ENCODE data around the gene SHROOM2. TPM values are rescaled to one million over a fixed set of nuclear protein-coding genes. Genes with fewer than 3 reads are reported as not detected.
A peak's percentile ranks its signal among the peaks of the same experiment; 100 is the strongest.

SHROOM2 gene
- total RNA-seq, 1 experiment from 2014 or later: 0.15 TPM

DNA sequence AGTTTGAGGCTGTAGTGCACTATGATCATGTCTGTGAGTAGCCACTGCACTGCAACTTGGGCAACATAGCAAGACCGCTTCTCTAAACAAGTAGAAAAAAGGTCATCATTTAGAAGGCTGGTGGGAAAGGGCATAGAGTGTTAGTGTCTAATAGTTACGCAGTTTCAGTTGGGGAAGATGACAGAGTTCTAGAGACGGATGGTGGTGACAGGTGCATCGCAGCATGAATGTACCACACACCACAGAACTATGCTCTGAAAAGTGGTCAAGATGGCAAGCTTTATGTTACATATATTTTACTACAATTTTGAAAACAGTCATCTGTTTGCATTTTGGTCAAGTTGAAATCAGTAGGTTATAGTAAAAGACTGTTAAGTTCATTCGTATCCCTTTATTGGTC, 157.2 kb downstream of the SHROOM2 start:
- no peaks in the 10 kb centered on the region for H3K27me3 ChIP-seq (ENCODE audit: low read length)
- H3K4me2 ChIP-seq (ENCODE audit: low read depth, low read length, poor library complexity, severe bottlenecking): no peak overlapping the region
- no peaks in the 10 kb centered on the region for H3K9me3 ChIP-seq (ENCODE audit: low read length)
- H3K4me1 ChIP-seq (ENCODE audit: low read length): no peaks in the 10 kb centered on the region
- H3K9me2 ChIP-seq (replicated peaks; ENCODE audit: insufficient read depth, low read length): no peaks in the 10 kb centered on the region
- no peak overlapping the region for H3K27ac ChIP-seq (ENCODE audit: low read length)
- DNase-seq: no peak
- no peaks in the 10 kb centered on the region for H3K79me2 ChIP-seq (ENCODE audit: low read length)
- H3K36me3 ChIP-seq (ENCODE audit: insufficient read depth, low read length): no peaks in the 10 kb centered on the region
- no peak overlapping the region for H3K4me3 ChIP-seq (ENCODE audit: low read length)
- no peak overlapping the region for H2AFZ ChIP-seq (ENCODE audit: low read length)
- no peak overlapping the region for H3K9ac ChIP-seq (ENCODE audit: low read length)
- H4K20me1 ChIP-seq (ENCODE audit: insufficient read depth, low read depth, low read length): no peaks in the 10 kb centered on the region

DNA sequence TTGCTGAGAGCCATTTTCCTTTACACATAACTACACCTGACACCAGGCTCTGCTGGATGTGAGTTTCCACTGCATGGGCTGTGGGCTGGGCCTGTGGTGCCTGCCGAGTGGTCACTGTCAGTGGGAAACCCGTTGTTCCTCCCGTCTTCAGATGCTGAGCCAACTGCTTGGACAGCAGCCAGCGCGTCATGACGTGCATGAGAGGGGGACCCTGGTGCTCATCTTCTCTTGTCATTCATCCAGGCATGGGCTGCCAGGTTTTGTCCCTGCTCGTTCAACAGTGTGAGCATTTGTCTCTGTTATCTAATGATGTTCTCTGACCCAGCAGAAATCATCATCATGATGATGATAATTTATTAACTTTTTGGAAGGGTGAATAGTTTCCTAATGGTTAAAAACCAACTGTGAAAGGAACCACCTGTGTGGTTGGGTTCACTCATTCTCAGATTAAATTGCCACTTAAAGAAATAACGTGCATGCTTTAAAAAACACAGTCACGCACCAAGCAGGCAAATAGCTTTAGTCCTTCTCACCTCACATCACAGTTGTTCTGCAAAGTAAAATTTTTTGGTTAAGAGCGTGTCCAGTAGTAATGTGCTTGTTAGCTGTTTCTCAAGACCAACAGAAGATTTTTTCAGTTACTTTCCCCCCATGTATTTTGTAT, 161.0 kb downstream of the SHROOM2 start:
- Histone ChIP-seq H3K9me3 (ENCODE audit: low read length) (no peaks in the 10 kb centered on the region), H3K9ac (ENCODE audit: low read length) (no peak overlapping the region)

DNA sequence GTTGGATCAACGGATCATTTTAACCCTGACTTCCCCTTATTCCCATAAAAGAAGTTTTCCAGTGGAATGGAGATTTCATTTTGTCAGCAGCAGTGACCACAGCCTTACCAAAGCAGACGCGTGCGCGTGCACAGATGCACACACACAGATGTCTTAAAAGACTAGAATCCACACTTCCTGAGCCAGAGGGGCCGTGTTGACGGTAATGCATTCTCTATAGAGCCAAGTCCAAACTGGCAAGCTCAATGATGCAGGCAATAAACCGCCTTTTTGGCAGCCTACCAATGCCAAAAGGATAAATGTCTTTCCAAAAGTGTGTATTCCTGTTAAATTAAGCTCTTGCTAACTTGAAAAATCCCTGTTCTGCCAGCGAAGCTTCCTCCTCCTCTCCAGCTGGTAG, 162.2 kb downstream of the SHROOM2 start:
- Histone ChIP-seq H3K27me3 (ENCODE audit: low read length) (no peaks in the 10 kb centered on the region), H3K9me3 (ENCODE audit: low read length) (no peaks in the 10 kb centered on the region), H3K4me1 (ENCODE audit: low read length) (peaks cover 13% of the 10 kb centered on the region), H2AFZ (ENCODE audit: low read length) (no peak overlapping the region), H3K4me3 (ENCODE audit: low read length) (no peak overlapping the region), H3K9me2 (replicated peaks; ENCODE audit: insufficient read depth, low read length) (no peaks in the 10 kb centered on the region), H3K79me2 (ENCODE audit: low read length) (no peaks in the 10 kb centered on the region), H3K27ac (ENCODE audit: low read length) (no peak overlapping the region), H4K20me1 (ENCODE audit: insufficient read depth, low read depth, low read length) (no peaks in the 10 kb centered on the region), H3K36me3 (ENCODE audit: insufficient read depth, low read length) (no peaks in the 10 kb centered on the region), H3K4me2 (ENCODE audit: low read depth, low read length, poor library complexity, severe bottlenecking) (no peak overlapping the region), H3K9ac (ENCODE audit: low read length) (no peak overlapping the region)
- DNase-seq: no peak

More for the DNA sequence above, 161.0 kb downstream of the SHROOM2 start:
- Histone ChIP-seq H3K27me3 (ENCODE audit: low read length) (no peaks in the 10 kb centered on the region), H4K20me1 (ENCODE audit: insufficient read depth, low read depth, low read length) (no peaks in the 10 kb centered on the region), H3K4me2 (ENCODE audit: low read depth, low read length, poor library complexity, severe bottlenecking) (no peak overlapping the region), H3K4me3 (ENCODE audit: low read length) (no peak overlapping the region), H3K79me2 (ENCODE audit: low read length) (no peaks in the 10 kb centered on the region), H3K36me3 (ENCODE audit: insufficient read depth, low read length) (no peaks in the 10 kb centered on the region), H3K4me1 (ENCODE audit: low read length) (peaks cover 2% of the 10 kb centered on the region; the same call in 1 of the 2 replicates), H2AFZ (ENCODE audit: low read length) (no peak overlapping the region), H3K27ac (ENCODE audit: low read length) (no peak overlapping the region), H3K9me2 (replicated peaks; ENCODE audit: insufficient read depth, low read length) (no peaks in the 10 kb centered on the region)
- no peak for DNase-seq

DNA sequence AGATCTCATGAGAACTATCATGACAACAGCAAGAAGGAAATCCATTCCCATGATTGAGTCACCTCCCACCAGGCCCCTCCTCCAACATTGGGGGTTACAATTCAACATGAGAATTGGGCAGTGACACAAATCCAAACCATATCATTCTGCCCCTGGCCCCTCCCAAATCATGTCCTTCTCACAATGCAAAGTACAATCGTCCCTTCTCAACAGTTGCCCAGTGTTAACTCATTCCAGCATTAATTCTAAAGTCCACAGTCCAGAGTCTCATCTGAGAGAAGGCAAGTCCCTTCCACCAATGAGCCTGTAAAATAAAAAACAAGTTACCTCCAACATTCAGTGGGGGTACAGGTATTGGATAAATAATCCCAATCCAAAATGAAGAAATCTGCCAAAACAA, 166.1 kb downstream of the SHROOM2 start:
- Histone ChIP-seq H3K27me3 (ENCODE audit: low read length) (no peaks in the 10 kb centered on the region), H3K9me2 (replicated peaks; ENCODE audit: insufficient read depth, low read length) (no peaks in the 10 kb centered on the region), H2AFZ (ENCODE audit: low read length) (no peak overlapping the region), H3K79me2 (ENCODE audit: low read length) (no peaks in the 10 kb centered on the region), H3K36me3 (ENCODE audit: insufficient read depth, low read length) (no peaks in the 10 kb centered on the region), H3K27ac (ENCODE audit: low read length) (no peak overlapping the region), H4K20me1 (ENCODE audit: insufficient read depth, low read depth, low read length) (no peaks in the 10 kb centered on the region), H3K9ac (ENCODE audit: low read length) (no peak overlapping the region), H3K4me1 (ENCODE audit: low read length) (peaks cover 20% of the 10 kb centered on the region), H3K4me2 (ENCODE audit: low read depth, low read length, poor library complexity, severe bottlenecking) (no peak overlapping the region), H3K9me3 (ENCODE audit: low read length) (no peaks in the 10 kb centered on the region), H3K4me3 (ENCODE audit: low read length) (no peak overlapping the region)
- no peak for DNase-seq

DNA sequence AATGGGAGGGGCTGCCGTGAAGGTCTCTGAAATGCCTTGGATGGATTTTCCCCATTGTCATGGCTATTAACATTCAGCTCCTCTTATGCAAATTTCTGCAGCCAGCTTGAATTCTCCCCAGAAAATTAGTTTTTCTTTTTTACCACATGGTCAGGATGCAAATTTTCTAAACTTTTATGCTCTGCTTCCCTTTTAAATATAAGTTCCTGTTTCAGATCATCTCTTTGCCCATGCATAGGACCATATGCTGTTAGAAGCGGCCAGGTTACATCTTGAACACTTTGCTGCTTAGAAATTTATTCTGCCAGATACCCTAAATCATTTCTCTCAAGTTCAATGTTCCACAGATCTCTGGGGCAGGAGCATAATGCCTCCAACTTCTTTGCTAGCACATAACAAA, 167.2 kb downstream of the SHROOM2 start:
- H3K4me1 ChIP-seq (ENCODE audit: low read length): peaks cover 26% of the 10 kb centered on the region
- H3K9me2 ChIP-seq (replicated peaks; ENCODE audit: insufficient read depth, low read length): no peaks in the 10 kb centered on the region
- H3K36me3 ChIP-seq (ENCODE audit: insufficient read depth, low read length): no peaks in the 10 kb centered on the region
- no peak overlapping the region; the same call in 1 of the 2 replicates for H3K4me3 ChIP-seq (ENCODE audit: low read length)
- no peak overlapping the region for H3K9ac ChIP-seq (ENCODE audit: low read length)
- peak overlapping the region; percentile 43; the same call in 1 of the 2 replicates for H3K27ac ChIP-seq (ENCODE audit: low read length)
- H3K27me3 ChIP-seq (ENCODE audit: low read length): no peaks in the 10 kb centered on the region
- no peak overlapping the region for H2AFZ ChIP-seq (ENCODE audit: low read length)
- no peaks in the 10 kb centered on the region for H3K9me3 ChIP-seq (ENCODE audit: low read length)
- peak; percentile 84 for DNase-seq
- peak overlapping the region; percentile 10 for H3K4me2 ChIP-seq (ENCODE audit: low read depth, low read length, poor library complexity, severe bottlenecking)
- no peaks in the 10 kb centered on the region for H3K79me2 ChIP-seq (ENCODE audit: low read length)
- no peaks in the 10 kb centered on the region for H4K20me1 ChIP-seq (ENCODE audit: insufficient read depth, low read depth, low read length)

DNA sequence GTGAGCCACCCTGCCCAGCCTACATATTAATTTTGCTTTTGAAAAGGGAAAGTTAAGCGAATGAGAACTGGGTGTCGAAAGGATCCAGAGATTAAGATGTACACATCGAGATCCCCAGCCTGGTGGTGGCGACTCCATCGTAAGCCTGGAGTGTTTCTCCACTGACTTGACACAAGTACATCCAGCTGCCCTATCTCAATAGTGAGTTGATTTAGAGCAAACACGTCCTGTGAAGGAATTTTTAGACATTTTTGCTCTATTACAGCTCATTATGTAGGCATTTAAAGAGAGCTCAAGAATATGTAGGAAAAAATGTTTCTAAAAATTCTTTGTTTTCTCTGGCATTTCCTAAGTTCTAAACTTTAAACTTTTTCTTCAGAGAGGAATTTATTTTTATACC, 169.3 kb downstream of the SHROOM2 start:
- Histone ChIP-seq H3K9me3 (ENCODE audit: low read length) (no peaks in the 10 kb centered on the region), H3K27me3 (ENCODE audit: low read length) (no peaks in the 10 kb centered on the region), H3K9ac (ENCODE audit: low read length) (no peak overlapping the region)

DNA sequence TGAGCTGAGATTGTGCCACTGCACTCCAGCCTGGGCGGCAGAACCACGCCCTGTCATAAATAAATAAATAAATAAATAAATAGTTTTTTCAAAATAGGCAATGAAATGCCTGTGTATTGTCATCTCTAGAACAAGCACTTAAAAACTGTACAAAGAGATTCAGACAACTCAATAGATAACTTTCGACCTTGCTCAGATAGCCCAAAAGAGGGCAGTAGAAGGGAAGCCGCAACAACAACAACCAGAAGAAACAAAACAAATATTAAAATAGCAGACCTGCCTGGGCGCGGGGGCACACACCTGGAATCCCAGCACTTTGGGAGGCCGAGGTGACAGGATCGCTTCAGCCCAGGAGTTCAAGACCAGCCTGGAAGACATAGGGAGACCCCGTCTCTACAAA, 171.5 kb downstream of the SHROOM2 start:
- no peak for DNase-seq
- Histone ChIP-seq H2AFZ (ENCODE audit: low read length) (no peak overlapping the region), H3K79me2 (ENCODE audit: low read length) (no peaks in the 10 kb centered on the region), H3K9me3 (ENCODE audit: low read length) (no peaks in the 10 kb centered on the region), H3K27ac (ENCODE audit: low read length) (no peak overlapping the region), H3K27me3 (ENCODE audit: low read length) (no peaks in the 10 kb centered on the region), H3K36me3 (ENCODE audit: insufficient read depth, low read length) (no peaks in the 10 kb centered on the region), H3K9me2 (replicated peaks; ENCODE audit: insufficient read depth, low read length) (no peaks in the 10 kb centered on the region), H3K4me1 (ENCODE audit: low read length) (peaks cover 22% of the 10 kb centered on the region), H4K20me1 (ENCODE audit: insufficient read depth, low read depth, low read length) (no peaks in the 10 kb centered on the region), H3K9ac (ENCODE audit: low read length) (no peak overlapping the region), H3K4me2 (ENCODE audit: low read depth, low read length, poor library complexity, severe bottlenecking) (no peak overlapping the region), H3K4me3 (ENCODE audit: low read length) (no peak overlapping the region)

More for the DNA sequence above, 169.3 kb downstream of the SHROOM2 start:
- Histone ChIP-seq H3K4me1 (ENCODE audit: low read length) (peaks cover 28% of the 10 kb centered on the region), H2AFZ (ENCODE audit: low read length) (no peak overlapping the region), H3K9me2 (replicated peaks; ENCODE audit: insufficient read depth, low read length) (no peaks in the 10 kb centered on the region), H3K36me3 (ENCODE audit: insufficient read depth, low read length) (no peaks in the 10 kb centered on the region), H3K4me3 (ENCODE audit: low read length) (no peak overlapping the region), H3K27ac (ENCODE audit: low read length) (no peak overlapping the region), H4K20me1 (ENCODE audit: insufficient read depth, low read depth, low read length) (no peaks in the 10 kb centered on the region), H3K79me2 (ENCODE audit: low read length) (no peaks in the 10 kb centered on the region), H3K4me2 (ENCODE audit: low read depth, low read length, poor library complexity, severe bottlenecking) (no peak overlapping the region)
- DNase-seq: no peak

DNA sequence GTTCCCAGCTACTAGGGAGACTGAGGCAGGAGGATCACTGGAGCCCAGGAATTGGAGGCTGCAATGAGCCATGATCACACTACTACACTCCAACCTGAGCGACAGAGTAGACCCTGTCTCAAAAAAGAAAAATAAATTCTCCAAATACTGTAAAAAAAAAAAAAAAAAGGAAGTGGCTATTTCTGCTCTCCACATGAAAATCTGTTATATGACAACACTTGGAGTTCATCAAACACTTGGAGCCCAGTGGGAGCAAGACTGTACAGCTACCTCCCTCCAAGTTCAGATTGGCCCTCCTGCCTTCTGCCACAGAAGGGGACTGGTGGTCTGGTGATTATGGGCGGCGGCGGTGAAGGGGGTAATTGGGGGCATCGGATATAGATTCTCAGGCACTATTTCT, 172.0 kb downstream of the SHROOM2 start:
- no peaks in the 10 kb centered on the region for H3K9me3 ChIP-seq (ENCODE audit: low read length)
- H3K79me2 ChIP-seq (ENCODE audit: low read length): no peaks in the 10 kb centered on the region
- H3K4me2 ChIP-seq (ENCODE audit: low read depth, low read length, poor library complexity, severe bottlenecking): no peak overlapping the region
- no peaks in the 10 kb centered on the region for H3K36me3 ChIP-seq (ENCODE audit: insufficient read depth, low read length)
- no peaks in the 10 kb centered on the region for H4K20me1 ChIP-seq (ENCODE audit: insufficient read depth, low read depth, low read length)
- H3K9me2 ChIP-seq (replicated peaks; ENCODE audit: insufficient read depth, low read length): no peaks in the 10 kb centered on the region
- H3K4me3 ChIP-seq (ENCODE audit: low read length): no peak overlapping the region
- H3K27ac ChIP-seq (ENCODE audit: low read length): no peak overlapping the region
- no peaks in the 10 kb centered on the region for H3K27me3 ChIP-seq (ENCODE audit: low read length)
- DNase-seq: no peak
- peaks cover 17% of the 10 kb centered on the region for H3K4me1 ChIP-seq (ENCODE audit: low read length)
- no peak overlapping the region for H3K9ac ChIP-seq (ENCODE audit: low read length)
- H2AFZ ChIP-seq (ENCODE audit: low read length): no peak overlapping the region

All from Karpas-422 (cell line).